HepG2 (cell line): ENCODE results near the gene ASIC3. TPM values are rescaled to one million over a fixed set of nuclear protein-coding genes. Genes with fewer than 3 reads are reported as not detected.

Experiments
- AGO1 ChIP-seq: fragments of 200-400 bp; formaldehyde crosslinking; IDR thresholded peaks from 2 replicates; pipeline ENCODE4 v1.6.1; 2017; ENCODE audit warnings: mild to moderate bottlenecking, low read depth, low read length, moderate library complexity; ENCODE audit not compliant: poor library complexity, severe bottlenecking
- CC2D1A ChIP-seq: sonication (generic); formaldehyde crosslinking; IDR thresholded peaks from 2 replicates; pipeline ENCODE4 v1.8.1; 2023; ENCODE audit warnings: mild to moderate bottlenecking, missing genetic modification reagents
- HMG20A ChIP-seq: IDR thresholded peaks from 2 replicates; pipeline ENCODE4 v1.6.1; 2016; ENCODE audit warnings: borderline replicate concordance
- KMT2A ChIP-seq: sonication (generic); formaldehyde crosslinking; IDR thresholded peaks from 2 replicates; pipeline ENCODE4 v1.4.0; 2020; ENCODE audit warnings: missing genetic modification reagents
- RFX1 ChIP-seq: fragments of 450-650 bp; IDR thresholded peaks from 2 replicates; pipeline ENCODE4 v1.6.1; 2017
- SIN3B ChIP-seq: fragments of 150-350 bp; IDR thresholded peaks from 2 replicates; pipeline ENCODE4 v1.6.1; 2014; ENCODE audit warnings: low read length
- XBP1 ChIP-seq: sonication (generic); formaldehyde crosslinking; IDR thresholded peaks from 2 replicates; pipeline ENCODE4 v1.5.0; 2020; ENCODE audit warnings: missing genetic modification reagents
- ZNF780A ChIP-seq: sonication (generic); formaldehyde crosslinking; IDR thresholded peaks from 2 replicates; pipeline ENCODE4 v1.8.0; 2022; ENCODE audit warnings: mild to moderate bottlenecking, missing genetic modification reagents, moderate library complexity
- polyA plus RNA-seq, 8 experiments: library from polyadenylated mRNA; depleted of rRNA in 3 of 8; stranded (reverse) in 7 of 8; unstranded in 1 of 8; fragments of >200 nt; fragmentation: Illumina TruSeq in 4 of 8; extraction: Trizol in 4 of 8; gene quantifications; 2 replicates each; pipeline versions ENCODE4 v1.2.1 to v1.2.3, GENCODE V29; 2011 to 2016; ENCODE audit warnings: low read depth in 4 of 8, missing spikeins in 1 of 8, mixed read lengths in 1 of 8; ENCODE audit not compliant: insufficient read depth in 1 of 8
- total RNA-seq, 5 experiments: library from RNA; depleted of rRNA; stranded (reverse); fragments of >200 nt; fragmentation: Illumina TruSeq; extraction: Trizol; gene quantifications; 2 replicates each; pipeline ENCODE4 v1.2.3, GENCODE V29; 2016; ENCODE audit warnings: low read depth in 1 of 5
- TF ChIP-seq, protein P1 (sequence below): sonication (generic); formaldehyde crosslinking; IDR thresholded peaks from one replicate; pipeline ENCODE4 v1.5.1; 2020; ENCODE audit warnings: mild to moderate bottlenecking, missing genetic modification reagents; ENCODE audit errors: not compliant biosample characterization
- TF ChIP-seq, protein P2 (sequence below): sonication (generic); formaldehyde crosslinking; IDR thresholded peaks from 2 replicates; pipeline ENCODE4 v1.5.0; 2020; ENCODE audit warnings: missing genetic modification reagents
- TF ChIP-seq, protein P3 (sequence below): sonication (generic); formaldehyde crosslinking; IDR thresholded peaks from 2 replicates; pipeline ENCODE4 v1.4.0; 2020; ENCODE audit warnings: missing genetic modification reagents, borderline replicate concordance
- TF ChIP-seq, protein P4 (sequence below): sonication (generic); formaldehyde crosslinking; IDR thresholded peaks from 2 replicates; pipeline ENCODE4 v1.5.0; 2020; ENCODE audit warnings: missing genetic modification reagents

ASIC3 gene
- total and polyA plus RNA-seq, 2 of the 13 experiments (the other 11 are each of a cell fraction or from before 2014, with no cell fraction given), result 0.51 TPM; not detected in 1

DNA sequence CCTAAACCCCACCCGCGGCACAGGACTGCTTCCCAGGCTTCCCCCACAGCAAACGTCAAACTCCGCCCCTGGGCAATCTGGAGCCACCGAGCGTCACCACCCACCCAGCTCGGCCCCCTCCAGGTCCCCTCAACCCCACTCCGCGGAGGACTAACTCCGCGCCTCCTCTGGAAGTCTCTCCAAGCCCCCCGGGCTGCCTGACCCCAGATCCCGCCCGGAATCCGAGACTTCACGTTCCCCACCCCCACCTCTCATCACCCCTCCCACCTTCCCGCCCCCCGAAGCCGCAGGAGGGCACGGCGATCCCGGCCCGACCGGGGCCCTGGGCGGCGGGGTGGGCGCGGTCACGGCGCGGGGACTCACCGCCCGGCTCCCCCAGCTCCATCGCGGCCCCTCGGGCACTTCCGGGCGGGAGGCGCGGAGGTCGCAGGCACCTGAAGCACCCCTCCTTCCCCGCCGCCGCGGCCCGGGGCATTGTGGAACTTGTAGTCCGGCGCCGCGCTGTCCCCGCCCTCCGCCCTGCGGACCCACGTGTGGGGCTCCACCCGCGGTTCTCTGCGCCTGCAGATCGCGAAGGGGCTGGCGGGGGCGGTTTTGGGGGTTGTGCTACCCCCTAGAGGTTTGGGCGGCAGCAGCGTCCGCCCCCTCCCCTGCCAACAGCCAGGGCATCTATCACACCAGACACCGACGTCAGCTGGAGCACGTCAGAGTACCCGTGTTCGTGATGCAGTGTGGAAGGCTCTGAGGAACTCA lies 34.9 kb downstream of the ASIC3 start, which contains the start of gene TMUB1 (continued):
- TF ChIP-seq, protein P1, sequence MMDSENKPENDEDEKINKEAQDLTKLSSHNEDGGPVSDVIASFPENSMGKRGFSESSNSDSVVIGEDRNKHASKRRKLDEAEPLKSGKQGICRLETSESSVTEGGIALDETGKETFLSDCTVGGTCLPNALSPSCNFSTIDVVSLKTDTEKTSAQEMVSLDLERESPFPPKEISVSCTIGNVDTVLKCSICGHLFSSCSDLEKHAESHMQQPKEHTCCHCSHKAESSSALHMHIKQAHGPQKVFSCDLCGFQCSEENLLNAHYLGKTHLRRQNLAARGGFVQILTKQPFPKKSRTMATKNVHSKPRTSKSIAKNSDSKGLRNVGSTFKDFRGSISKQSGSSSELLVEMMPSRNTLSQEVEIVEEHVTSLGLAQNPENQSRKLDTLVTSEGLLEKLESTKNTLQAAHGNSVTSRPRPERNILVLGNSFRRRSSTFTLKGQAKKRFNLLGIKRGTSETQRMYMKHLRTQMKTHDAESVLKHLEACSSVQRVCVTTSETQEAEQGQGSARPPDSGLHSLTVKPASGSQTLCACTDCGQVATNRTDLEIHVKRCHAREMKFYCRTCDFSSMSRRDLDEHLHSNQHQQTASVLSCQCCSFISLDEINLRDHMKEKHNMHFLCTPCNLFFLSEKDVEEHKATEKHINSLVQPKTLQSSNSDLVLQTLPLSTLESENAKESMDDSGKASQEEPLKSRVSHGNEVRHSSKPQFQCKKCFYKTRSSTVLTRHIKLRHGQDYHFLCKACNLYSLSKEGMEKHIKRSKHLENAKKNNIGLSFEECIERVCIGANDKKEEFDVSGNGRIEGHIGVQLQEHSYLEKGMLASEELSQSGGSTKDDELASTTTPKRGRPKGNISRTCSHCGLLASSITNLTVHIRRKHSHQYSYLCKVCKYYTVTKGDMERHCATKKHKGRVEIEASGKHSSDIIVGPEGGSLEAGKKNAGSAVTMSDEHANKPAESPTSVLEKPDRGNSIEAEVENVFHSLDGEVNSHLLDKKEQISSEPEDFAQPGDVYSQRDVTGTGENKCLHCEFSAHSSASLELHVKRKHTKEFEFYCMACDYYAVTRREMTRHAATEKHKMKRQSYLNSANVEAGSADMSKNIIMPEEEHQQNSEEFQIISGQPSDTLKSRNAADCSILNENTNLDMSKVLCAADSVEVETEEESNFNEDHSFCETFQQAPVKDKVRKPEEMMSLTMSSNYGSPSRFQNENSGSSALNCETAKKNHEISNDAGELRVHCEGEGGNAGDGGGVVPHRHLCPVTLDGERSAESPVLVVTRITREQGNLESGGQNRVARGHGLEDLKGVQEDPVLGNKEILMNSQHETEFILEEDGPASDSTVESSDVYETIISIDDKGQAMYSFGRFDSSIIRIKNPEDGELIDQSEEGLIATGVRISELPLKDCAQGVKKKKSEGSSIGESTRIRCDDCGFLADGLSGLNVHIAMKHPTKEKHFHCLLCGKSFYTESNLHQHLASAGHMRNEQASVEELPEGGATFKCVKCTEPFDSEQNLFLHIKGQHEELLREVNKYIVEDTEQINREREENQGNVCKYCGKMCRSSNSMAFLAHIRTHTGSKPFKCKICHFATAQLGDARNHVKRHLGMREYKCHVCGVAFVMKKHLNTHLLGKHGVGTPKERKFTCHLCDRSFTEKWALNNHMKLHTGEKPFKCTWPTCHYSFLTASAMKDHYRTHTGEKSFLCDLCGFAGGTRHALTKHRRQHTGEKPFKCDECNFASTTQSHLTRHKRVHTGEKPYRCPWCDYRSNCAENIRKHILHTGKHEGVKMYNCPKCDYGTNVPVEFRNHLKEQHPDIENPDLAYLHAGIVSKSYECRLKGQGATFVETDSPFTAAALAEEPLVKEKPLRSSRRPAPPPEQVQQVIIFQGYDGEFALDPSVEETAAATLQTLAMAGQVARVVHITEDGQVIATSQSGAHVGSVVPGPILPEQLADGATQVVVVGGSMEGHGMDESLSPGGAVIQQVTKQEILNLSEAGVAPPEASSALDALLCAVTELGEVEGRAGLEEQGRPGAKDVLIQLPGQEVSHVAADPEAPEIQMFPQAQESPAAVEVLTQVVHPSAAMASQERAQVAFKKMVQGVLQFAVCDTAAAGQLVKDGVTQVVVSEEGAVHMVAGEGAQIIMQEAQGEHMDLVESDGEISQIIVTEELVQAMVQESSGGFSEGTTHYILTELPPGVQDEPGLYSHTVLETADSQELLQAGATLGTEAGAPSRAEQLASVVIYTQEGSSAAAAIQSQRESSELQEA (CRISPR knock-in tag), result no peak
- TF ChIP-seq, protein P2, sequence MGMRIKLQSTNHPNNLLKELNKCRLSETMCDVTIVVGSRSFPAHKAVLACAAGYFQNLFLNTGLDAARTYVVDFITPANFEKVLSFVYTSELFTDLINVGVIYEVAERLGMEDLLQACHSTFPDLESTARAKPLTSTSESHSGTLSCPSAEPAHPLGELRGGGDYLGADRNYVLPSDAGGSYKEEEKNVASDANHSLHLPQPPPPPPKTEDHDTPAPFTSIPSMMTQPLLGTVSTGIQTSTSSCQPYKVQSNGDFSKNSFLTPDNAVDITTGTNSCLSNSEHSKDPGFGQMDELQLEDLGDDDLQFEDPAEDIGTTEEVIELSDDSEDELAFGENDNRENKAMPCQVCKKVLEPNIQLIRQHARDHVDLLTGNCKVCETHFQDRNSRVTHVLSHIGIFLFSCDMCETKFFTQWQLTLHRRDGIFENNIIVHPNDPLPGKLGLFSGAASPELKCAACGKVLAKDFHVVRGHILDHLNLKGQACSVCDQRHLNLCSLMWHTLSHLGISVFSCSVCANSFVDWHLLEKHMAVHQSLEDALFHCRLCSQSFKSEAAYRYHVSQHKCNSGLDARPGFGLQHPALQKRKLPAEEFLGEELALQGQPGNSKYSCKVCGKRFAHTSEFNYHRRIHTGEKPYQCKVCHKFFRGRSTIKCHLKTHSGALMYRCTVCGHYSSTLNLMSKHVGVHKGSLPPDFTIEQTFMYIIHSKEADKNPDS, result no peak
- no peak for TF ChIP-seq SIN3B
- TF ChIP-seq AGO1, result peak; percentile 22
- TF ChIP-seq HMG20A, result no peak
- TF ChIP-seq, protein P3, sequence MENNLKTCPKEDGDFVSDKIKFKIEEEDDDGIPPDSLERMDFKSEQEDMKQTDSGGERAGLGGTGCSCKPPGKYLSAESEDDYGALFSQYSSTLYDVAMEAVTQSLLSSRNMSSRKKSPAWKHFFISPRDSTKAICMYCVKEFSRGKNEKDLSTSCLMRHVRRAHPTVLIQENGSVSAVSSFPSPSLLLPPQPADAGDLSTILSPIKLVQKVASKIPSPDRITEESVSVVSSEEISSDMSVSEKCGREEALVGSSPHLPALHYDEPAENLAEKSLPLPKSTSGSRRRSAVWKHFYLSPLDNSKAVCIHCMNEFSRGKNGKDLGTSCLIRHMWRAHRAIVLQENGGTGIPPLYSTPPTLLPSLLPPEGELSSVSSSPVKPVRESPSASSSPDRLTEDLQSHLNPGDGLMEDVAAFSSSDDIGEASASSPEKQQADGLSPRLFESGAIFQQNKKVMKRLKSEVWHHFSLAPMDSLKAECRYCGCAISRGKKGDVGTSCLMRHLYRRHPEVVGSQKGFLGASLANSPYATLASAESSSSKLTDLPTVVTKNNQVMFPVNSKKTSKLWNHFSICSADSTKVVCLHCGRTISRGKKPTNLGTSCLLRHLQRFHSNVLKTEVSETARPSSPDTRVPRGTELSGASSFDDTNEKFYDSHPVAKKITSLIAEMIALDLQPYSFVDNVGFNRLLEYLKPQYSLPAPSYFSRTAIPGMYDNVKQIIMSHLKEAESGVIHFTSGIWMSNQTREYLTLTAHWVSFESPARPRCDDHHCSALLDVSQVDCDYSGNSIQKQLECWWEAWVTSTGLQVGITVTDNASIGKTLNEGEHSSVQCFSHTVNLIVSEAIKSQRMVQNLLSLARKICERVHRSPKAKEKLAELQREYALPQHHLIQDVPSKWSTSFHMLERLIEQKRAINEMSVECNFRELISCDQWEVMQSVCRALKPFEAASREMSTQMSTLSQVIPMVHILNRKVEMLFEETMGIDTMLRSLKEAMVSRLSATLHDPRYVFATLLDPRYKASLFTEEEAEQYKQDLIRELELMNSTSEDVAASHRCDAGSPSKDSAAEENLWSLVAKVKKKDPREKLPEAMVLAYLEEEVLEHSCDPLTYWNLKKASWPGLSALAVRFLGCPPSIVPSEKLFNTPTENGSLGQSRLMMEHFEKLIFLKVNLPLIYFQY (CRISPR knock-in tag), result no peak
- no peak for TF ChIP-seq RFX1
- no peak for TF ChIP-seq CC2D1A (CRISPR knock-in tag)
- no peak for TF ChIP-seq XBP1 (CRISPR knock-in tag)
- TF ChIP-seq, protein P4, sequence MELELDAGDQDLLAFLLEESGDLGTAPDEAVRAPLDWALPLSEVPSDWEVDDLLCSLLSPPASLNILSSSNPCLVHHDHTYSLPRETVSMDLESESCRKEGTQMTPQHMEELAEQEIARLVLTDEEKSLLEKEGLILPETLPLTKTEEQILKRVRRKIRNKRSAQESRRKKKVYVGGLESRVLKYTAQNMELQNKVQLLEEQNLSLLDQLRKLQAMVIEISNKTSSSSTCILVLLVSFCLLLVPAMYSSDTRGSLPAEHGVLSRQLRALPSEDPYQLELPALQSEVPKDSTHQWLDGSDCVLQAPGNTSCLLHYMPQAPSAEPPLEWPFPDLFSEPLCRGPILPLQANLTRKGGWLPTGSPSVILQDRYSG (CRISPR knock-in tag), result no peak
- no peak for TF ChIP-seq KMT2A (CRISPR knock-in tag)
- TF ChIP-seq ZNF780A (CRISPR knock-in tag), result no peak
